ENCODE results near the gene MBD3L5. TPM values are rescaled to one million over a fixed set of nuclear protein-coding genes. Genes with fewer than 3 reads are reported as not detected.
A peak's percentile ranks its signal among the peaks of the same experiment; 100 is the strongest.
"Not testable (repeated sequence)": the region's sequence is repeated elsewhere in the genome, so short reads cannot be mapped to it uniquely, and the experiment has no call there.

Gene MBD3L5
- total and polyA plus RNA-seq, 3 donors from 2014 or later, result not detected

- intact Hi-C loops (cut with DNase I; ENCODE audit: low total_unique reads), result no loop called here
- WGBS, 2 donors, result 62 to 71% methylated on average over 11 to 12 of the region's 12 CpGs
- Histone ChIP-seq H3K36me3 (ENCODE audit: low read depth, missing control alignments) (no peaks in the 10 kb centered on the region), H3K4me3 (peak overlapping the region in 1 of 2 donors; percentile 31), H3K27me3 (no peaks in the 10 kb centered on the region), H3K4me1 (no peaks in the 10 kb centered on the region), H3K9me3 (no peaks in the 10 kb centered on the region), H3K27ac (no peak overlapping the region)
- TF ChIP-seq POLR2A (IDR thresholded peaks at IDR 0.05), result no peak
- TF ChIP-seq, protein P1, sequence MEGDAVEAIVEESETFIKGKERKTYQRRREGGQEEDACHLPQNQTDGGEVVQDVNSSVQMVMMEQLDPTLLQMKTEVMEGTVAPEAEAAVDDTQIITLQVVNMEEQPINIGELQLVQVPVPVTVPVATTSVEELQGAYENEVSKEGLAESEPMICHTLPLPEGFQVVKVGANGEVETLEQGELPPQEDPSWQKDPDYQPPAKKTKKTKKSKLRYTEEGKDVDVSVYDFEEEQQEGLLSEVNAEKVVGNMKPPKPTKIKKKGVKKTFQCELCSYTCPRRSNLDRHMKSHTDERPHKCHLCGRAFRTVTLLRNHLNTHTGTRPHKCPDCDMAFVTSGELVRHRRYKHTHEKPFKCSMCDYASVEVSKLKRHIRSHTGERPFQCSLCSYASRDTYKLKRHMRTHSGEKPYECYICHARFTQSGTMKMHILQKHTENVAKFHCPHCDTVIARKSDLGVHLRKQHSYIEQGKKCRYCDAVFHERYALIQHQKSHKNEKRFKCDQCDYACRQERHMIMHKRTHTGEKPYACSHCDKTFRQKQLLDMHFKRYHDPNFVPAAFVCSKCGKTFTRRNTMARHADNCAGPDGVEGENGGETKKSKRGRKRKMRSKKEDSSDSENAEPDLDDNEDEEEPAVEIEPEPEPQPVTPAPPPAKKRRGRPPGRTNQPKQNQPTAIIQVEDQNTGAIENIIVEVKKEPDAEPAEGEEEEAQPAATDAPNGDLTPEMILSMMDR (IDR thresholded peaks at IDR 0.05), result no peak
- peak; percentile 81 for DNase-seq
Measured at GRCh38 chr19:7010722-7011593, 19.4 kb upstream of the MBD3L5 start.

DNA sequence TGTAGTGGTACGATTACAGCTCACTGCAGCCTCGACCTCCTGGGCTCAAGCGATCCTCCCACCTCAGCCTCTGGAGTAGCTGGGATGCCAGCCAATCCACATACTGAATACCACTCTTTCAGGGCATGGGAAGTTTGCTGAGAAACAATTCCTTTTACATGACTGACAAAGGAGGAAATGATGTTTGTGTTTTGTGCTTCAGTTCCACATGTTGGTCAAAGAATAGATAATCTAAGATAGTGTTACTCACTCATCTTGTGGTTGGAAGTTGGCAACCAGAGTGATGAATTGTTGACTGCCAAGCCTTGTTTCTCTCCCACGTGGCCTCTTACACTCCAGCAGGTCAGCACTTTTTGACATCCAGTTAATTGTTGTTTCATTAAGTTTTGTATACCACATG lies 16.7 kb upstream of the MBD3L5 start:
- DNase-seq, result no peak
- H3K36me3 ChIP-seq (ENCODE audit: low read depth, missing control alignments), result no peaks in the 10 kb centered on the region
- WGBS, 2 donors, result 68 to 73% methylated on average over 4 of the region's 4 CpGs

DNA sequence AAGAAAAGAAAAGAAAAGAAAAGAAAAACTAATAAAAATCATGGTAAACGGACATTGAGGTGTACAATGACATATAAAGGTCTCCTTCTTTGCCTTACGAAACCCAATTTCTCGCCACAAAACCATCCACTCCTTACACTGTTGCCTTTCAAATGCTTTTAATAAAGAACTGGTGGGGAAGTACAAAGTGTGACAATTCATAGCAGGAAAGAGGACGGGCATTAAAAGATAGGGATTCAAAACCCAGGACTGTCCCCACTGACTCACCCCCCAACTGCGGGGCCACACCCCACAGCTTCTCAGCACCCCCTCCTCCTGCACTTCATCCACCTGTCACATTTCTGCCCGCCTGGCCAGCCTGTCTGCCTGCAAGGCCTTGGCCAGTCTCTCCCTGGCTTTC lies 11.6 kb upstream of the MBD3L5 start:
- intact Hi-C loops (cut with DNase I; ENCODE audit: low total_unique reads), result no loop called here
- Histone ChIP-seq H3K4me1 (no peaks in the 10 kb centered on the region), H3K9me3 (no peaks in the 10 kb centered on the region), H3K4me3 (no peak overlapping the region), H3K27me3 (no peaks in the 10 kb centered on the region), H3K27ac (no peak overlapping the region), H3K36me3 (ENCODE audit: low read depth, missing control alignments) (no peaks in the 10 kb centered on the region)
- WGBS, 2 donors, result 83 to 84% methylated on average over 6 of the region's 6 CpGs
- no peak for TF ChIP-seq POLR2A (IDR thresholded peaks at IDR 0.05)
- TF ChIP-seq, protein P1 (IDR thresholded peaks at IDR 0.05), result no peak
- no peak for DNase-seq

More for the DNA sequence above, 16.7 kb upstream of the MBD3L5 start:
- Histone ChIP-seq H3K27me3 (no peaks in the 10 kb centered on the region), H3K4me3 (no peak overlapping the region), H3K9me3 (no peaks in the 10 kb centered on the region), H3K4me1 (no peaks in the 10 kb centered on the region), H3K27ac (no peak overlapping the region)
- TF ChIP-seq, protein P1 (IDR thresholded peaks at IDR 0.05), result no peak
- TF ChIP-seq POLR2A (IDR thresholded peaks at IDR 0.05), result no peak
- intact Hi-C loops (cut with DNase I; ENCODE audit: low total_unique reads), result no loop called here

- H3K4me1 ChIP-seq; H3K27me3 ChIP-seq; H3K36me3 ChIP-seq (ENCODE audit: low read depth, missing control alignments); H3K27ac ChIP-seq; H3K4me3 ChIP-seq; DNase-seq; intact Hi-C loops (cut with DNase I; ENCODE audit: low total_unique reads); H3K9me3 ChIP-seq: not testable (repeated sequence)
- WGBS, 2 donors, result no CpG with 5 or more reads among the region's 6 CpGs
Measured at GRCh38 chr19:7021331-7021730, 9.0 kb upstream of the MBD3L5 start, which contains the start of gene MBD3L2B. TSS of gene MBD3L2B (minus strand) at chr19:7021431. CDS start at chr19:7021397, 34 bp downstream.

DNA sequence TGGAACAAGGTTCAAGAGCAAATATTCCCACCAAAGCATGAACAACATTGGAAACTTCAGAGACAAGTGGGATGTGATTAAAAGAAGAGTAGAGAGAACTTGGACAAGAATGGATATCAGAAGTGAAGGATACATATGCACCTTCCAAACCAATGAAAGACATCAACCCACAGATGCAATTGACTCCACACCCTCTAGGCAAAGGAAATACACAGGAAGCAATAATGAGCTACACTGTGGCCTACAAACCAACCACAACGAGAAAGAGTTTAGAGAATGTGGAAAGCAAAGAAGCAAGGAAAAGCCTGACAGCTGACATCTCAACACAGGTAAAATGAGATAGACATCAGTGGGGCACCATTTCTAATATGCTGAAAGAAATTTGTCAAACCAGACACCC lies 1.6 kb upstream of the MBD3L5 start:
- DNase-seq; H3K27ac ChIP-seq; H3K4me3 ChIP-seq; intact Hi-C loops (cut with DNase I; ENCODE audit: low total_unique reads); H3K4me1 ChIP-seq; H3K9me3 ChIP-seq; H3K27me3 ChIP-seq; H3K36me3 ChIP-seq (ENCODE audit: low read depth, missing control alignments): not testable (repeated sequence)
- no CpG with 5 or more reads among the region's 1 CpG for WGBS, 2 donors

- H3K4me1 ChIP-seq; H3K4me3 ChIP-seq; DNase-seq; H3K27me3 ChIP-seq; H3K27ac ChIP-seq; intact Hi-C loops (cut with DNase I; ENCODE audit: low total_unique reads); H3K36me3 ChIP-seq (ENCODE audit: low read depth, missing control alignments); H3K9me3 ChIP-seq: not testable (repeated sequence)
- WGBS, 2 donors, result 80 to 100% methylated on average over 1 of the region's 9 CpGs
Measured at GRCh38 chr19:7040079-7040478, 9.7 kb downstream of the MBD3L5 start, which contains the start of gene MBD3L4. TSS of gene MBD3L4 (minus strand) at chr19:7040179. CDS start at chr19:7040144, 35 bp downstream.

GRCh38 chr19:7041563-7041962 lies 11.2 kb downstream of the MBD3L5 start:
- H3K4me1 ChIP-seq; intact Hi-C loops (cut with DNase I; ENCODE audit: low total_unique reads); H3K36me3 ChIP-seq (ENCODE audit: low read depth, missing control alignments); H3K4me3 ChIP-seq; H3K27ac ChIP-seq; H3K9me3 ChIP-seq; H3K27me3 ChIP-seq; DNase-seq: not testable (repeated sequence)
- WGBS, 2 donors, result no CpG with 5 or more reads among the region's 2 CpGs

DNA sequence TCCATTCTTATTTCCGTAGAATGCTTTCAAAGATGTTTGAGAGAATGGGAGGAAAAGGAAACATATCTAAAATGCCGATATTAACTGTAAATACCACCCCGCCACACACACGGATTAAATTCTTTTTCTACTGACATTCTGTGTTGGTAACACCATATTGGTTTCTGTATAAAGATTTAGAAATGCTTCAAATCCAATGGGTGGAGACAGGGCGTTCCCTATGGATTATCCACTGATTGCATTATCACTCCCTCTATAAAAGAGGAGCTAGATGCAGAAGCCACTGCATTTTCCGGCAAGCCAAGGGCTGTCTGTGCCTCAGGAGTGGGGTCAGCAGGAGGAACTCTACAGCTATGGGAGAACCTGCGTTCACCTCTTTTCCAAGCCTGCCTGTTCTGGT lies 18.6 kb downstream of the MBD3L5 start, which contains the start of gene MBD3L2:
Gene MBD3L2, plus strand, starts transcription at position 301 of the 400 bp plus-strand sequence. Its CDS starts 53 bp downstream, at position 354.
- H3K27me3 ChIP-seq; intact Hi-C loops (cut with DNase I; ENCODE audit: low total_unique reads); H3K27ac ChIP-seq; H3K4me1 ChIP-seq; H3K36me3 ChIP-seq (ENCODE audit: low read depth, missing control alignments); H3K9me3 ChIP-seq; DNase-seq; H3K4me3 ChIP-seq: not testable (repeated sequence)
- WGBS, 2 donors, result no CpG with 5 or more reads among the region's 7 CpGs

DNA sequence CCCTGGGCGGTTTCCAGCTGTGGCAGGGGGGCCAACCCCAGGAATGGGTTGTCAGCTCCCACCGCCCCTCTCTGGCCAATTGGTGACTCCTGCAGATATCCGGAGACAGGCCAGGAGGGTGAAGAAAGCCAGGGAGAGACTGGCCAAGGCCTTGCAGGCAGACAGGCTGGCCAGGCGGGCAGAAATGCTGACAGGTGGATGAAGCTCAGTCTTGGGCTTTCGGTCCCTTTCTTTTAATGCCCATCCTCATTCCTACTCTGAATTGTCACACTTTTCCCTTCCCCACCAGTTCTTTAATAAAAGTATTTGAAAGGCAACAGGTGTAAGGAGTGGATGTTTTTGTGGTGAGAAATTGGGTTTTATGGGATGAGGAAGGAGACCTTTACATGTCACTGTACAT lies 21.0 kb downstream of the MBD3L5 start:
- H3K4me3 ChIP-seq; H3K27ac ChIP-seq; H3K9me3 ChIP-seq; H3K27me3 ChIP-seq; intact Hi-C loops (cut with DNase I; ENCODE audit: low total_unique reads); H3K4me1 ChIP-seq; DNase-seq; H3K36me3 ChIP-seq (ENCODE audit: low read depth, missing control alignments): not testable (repeated sequence)
- 85% methylated on average over 3 of the region's 5 CpGs; no CpG with 5 or more reads in 1 of the 2 donors for WGBS, 2 donors

Measured in testis (tissue), 3 donors.